ENCODE measurements around the gene TOR2A.
A peak's percentile ranks its signal among the peaks of the same experiment; 100 is the strongest.

The TOR2A gene

DNA sequence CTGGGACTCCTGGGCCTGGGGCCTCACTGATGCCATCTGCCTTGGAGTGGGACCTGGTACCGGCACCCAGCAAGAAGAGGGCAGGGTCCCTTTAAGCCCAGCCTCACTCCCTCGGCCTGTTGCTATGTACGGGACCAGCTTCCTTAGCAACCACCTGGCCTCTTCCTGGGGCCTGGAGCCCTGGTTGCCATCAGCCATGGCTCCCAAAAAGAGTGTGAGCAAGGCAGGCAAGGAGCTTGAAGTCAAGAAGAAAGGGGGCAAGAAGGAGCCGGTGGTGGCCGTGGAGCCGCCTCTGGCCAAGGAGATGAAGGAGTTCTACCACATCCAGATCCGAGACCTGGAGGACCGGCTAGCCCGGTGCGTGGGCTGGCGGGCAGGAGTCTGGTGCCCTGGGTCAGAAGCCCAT is 28.3 kb downstream of the TOR2A start, which contains the start of gene CFAP157:
Gene CFAP157 (plus strand): TSS at position 153 of the 406 bp plus-strand sequence. CDS start 44 bp downstream, at position 197.
- TF ChIP-seq, protein P1, sequence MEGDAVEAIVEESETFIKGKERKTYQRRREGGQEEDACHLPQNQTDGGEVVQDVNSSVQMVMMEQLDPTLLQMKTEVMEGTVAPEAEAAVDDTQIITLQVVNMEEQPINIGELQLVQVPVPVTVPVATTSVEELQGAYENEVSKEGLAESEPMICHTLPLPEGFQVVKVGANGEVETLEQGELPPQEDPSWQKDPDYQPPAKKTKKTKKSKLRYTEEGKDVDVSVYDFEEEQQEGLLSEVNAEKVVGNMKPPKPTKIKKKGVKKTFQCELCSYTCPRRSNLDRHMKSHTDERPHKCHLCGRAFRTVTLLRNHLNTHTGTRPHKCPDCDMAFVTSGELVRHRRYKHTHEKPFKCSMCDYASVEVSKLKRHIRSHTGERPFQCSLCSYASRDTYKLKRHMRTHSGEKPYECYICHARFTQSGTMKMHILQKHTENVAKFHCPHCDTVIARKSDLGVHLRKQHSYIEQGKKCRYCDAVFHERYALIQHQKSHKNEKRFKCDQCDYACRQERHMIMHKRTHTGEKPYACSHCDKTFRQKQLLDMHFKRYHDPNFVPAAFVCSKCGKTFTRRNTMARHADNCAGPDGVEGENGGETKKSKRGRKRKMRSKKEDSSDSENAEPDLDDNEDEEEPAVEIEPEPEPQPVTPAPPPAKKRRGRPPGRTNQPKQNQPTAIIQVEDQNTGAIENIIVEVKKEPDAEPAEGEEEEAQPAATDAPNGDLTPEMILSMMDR (IDR thresholded peaks at IDR 0.05; ENCODE audit: low read length, missing control alignments), result no peak
- H3K4me3 ChIP-seq (replicated peaks; ENCODE audit: low read depth, low read length), result no peak within 1 kb of the TSS
- peak; percentile 18 for DNase-seq (ENCODE audit: low read depth)

DNA sequence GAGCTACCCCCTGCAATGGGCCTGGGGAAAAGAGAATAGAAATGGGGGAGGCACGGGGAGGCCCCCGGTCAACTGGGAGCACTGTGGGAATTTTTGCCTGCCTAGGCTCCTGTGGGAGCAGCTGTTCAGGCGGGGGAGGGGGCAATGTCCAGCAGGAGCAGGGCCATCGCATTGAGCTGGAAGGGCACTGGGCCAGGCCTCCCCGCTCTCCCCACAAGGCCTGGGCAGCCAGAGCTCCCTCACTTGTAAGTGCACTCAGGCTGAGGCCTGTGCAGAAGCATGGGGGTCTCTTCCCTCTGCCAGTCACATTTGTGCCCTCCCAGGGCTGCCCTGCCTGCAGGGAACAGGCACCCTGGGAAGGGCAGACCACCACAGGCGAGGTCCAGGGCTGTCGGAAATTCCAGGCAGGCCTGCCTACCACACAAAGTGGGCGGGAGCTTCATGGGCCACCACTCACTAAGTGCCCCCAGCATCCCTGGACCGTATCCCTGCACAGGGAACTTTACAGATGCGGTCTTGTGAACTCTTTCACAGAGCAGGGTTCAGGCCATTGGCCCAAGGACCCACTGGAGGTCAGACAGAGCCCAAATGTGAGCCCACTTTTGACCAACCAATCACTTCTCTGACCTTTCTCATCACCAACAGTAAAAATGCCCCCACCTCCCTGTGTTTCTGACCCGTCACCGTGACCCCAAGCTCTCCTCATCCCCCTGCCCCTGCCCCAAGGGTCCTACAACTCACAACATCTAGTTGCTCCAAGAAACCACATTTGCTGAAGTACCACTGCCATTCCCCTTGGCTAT is 29.3 kb downstream of the TOR2A start:
- TF ChIP-seq, protein P1 (IDR thresholded peaks at IDR 0.05; ENCODE audit: low read length, missing control alignments), result no peak
- H3K4me3 ChIP-seq (replicated peaks; ENCODE audit: low read depth, low read length), result no peak overlapping the region
- no peak for DNase-seq (ENCODE audit: low read depth)

DNA sequence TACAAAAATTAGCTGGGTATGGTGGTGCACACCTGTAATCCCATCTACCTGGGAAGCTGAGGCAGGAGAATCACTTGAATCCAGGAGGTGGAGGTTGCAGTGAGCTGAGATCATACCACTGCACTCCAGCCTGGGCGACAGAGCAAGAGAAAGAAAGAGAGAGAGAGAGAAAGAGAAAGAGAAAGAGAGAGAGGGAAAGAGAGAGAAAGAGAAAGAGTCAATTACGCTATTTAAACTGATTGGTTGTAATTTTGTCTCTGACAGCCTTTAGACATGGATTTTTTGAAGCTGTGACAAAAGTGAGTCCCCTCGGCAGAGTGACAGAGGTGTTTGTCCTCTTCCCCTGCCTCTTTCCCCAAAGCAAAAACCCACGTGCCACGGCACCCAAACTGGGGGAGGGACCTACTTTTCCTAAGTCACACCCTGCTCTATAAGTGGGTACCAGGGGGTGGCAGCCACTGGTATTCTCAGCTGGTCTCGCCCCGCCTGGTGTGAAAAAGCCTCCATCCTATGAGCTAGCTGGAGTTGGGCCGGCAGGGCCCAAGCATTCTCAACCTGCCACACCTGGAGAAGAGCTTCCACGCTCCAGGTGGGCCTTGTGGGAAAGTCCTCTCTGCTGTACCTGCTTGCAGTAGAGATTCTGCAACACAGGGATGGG is 31.7 kb downstream of the TOR2A start:
- TF ChIP-seq, protein P1 (IDR thresholded peaks at IDR 0.05; ENCODE audit: low read length, missing control alignments), result no peak
- no peak for DNase-seq (ENCODE audit: low read depth)
- H3K4me3 ChIP-seq (replicated peaks; ENCODE audit: low read depth, low read length), result no peak overlapping the region

DNA sequence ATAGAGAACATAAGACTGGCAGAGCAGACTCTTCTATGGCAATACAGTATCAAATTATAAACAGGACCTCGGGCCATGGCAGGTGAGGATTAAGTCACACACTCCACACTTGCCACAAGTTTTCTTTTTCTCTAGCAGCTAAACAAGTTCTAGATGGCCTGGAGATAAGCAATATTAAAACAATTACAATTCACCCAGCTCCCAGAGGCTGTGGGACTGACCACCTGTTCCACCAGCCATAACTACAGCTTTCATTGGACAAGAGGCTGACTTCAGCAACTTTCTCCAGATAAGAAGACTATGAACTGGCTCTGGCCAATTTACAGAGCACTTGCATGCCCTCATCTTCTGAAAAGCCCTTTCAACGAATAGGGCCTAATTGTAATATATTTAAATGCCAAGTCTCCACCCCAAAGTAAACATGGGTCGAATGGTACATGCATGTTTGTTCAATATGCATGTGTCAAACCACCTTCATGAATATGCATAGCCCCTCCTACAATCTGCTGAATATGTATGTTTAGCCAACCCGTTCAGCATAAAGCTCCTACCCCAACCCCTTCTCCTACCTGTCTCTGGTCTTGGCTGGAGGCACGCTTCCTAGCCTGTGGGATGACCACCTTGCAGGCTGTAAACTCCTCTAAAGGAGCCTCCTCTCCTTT is 34.4 kb downstream of the TOR2A start:
- no peak overlapping the region for H3K4me3 ChIP-seq (replicated peaks; ENCODE audit: low read depth, low read length)
- TF ChIP-seq, protein P1 (IDR thresholded peaks at IDR 0.05; ENCODE audit: low read length, missing control alignments), result no peak
- DNase-seq (ENCODE audit: low read depth), result no peak

DNA sequence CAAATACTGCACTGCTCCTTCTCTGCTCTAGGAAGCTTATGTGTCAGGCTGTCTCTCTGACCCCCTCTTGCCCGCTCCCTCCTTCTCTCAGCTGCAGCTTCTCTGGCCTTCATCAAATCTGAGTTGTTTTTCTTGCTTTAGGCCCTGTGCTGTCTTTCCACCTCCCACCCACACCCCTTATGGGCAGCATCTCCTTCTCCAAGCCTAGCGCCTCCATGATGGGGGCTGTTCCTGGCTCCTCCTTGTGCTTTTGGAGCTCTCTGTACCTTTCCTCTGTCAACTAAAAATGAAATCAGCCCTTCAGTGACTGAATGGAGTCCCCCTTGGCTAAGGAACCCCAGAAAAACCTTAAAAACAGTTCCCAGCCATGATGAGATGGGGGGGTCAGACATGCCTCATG is 35.0 kb downstream of the TOR2A start:
- no peak for DNase-seq (ENCODE audit: low read depth)
- H3K4me3 ChIP-seq (replicated peaks; ENCODE audit: low read depth, low read length), result no peak overlapping the region
- TF ChIP-seq, protein P1 (IDR thresholded peaks at IDR 0.05; ENCODE audit: low read length, missing control alignments), result no peak

DNA sequence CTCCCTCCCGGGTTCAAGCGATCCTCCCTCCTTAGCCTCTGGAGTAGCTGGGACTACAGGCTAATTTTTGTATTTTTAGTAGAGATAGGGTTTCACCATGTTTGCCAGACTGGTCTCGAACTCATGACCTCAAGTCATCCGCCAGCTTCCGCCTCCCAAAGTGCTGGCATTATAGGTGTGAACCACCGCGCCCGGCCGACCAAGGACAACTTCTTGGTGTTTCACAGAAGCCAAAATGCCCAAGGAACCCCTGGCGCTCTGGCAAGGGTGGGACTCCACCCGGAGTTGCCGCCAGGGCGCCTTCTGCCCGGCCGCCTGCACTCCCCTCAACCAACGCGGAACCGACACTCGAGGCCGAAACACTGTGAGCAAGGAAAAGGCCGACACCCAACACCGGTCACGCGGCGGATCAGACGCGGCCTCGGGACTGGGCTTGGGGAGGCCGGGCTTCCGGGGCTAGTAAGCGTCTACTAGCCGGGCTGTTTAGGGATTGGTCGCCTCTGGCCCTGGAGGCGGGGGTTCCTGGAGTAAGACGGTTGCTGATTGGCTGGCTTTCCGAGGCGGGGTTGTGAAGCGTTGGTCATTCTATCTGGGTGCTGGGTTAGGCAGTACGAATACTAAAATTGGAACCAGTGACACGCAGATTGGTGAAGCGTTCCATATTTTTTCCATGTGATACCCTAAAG is 36.0 kb downstream of the TOR2A start:
- TF ChIP-seq, protein P1 (IDR thresholded peaks at IDR 0.05; ENCODE audit: low read length, missing control alignments), result no peak
- DNase-seq (ENCODE audit: low read depth), result peak; percentile 98
- H3K4me3 ChIP-seq (replicated peaks; ENCODE audit: low read depth, low read length), result peak overlapping the region; percentile 9
